Left renal cortex interstitium (tissue), 4 donors: ENCODE results near the gene SSR3. TPM values are rescaled to one million over a fixed set of nuclear protein-coding genes. Genes with fewer than 3 reads are reported as not detected.
"Not testable (repeated sequence)": the region's sequence is repeated elsewhere in the genome, so short reads cannot be mapped to it uniquely, and the experiment has no call there.

ENCODE experiments used
- DNase-seq, 4 donors: peaks; one replicate each; pipeline ENCODE4 v3.0.0-alpha.2; 2013; ENCODE audit warnings: low read depth in 4 of 4, low spot score in 2 of 4, missing footprints in 1 of 4
- polyA plus RNA-seq, 4 donors: library from polyadenylated mRNA; unstranded; fragments of 120-200 nt; gene quantifications; one replicate each; pipeline ENCODE4 v1.2.1, GENCODE V29; 2013; ENCODE audit not compliant: insufficient read length in 4 of 4

Gene SSR3
- 100 to 1,000 TPM; 123 to 155 (median 146) TPM for polyA plus RNA-seq

GRCh38 chr3:156554842-156555687, at the start of gene SSR3:
Gene SSR3 (minus strand): TSS chr3:156555117. CDS start chr3:156555089, 28 bp downstream.
- peak; percentile 90 to 98 (median 96) for DNase-seq

GRCh38 chr3:156604064-156604641, 49.2 kb upstream of the SSR3 start:
- no peak for DNase-seq

DNA sequence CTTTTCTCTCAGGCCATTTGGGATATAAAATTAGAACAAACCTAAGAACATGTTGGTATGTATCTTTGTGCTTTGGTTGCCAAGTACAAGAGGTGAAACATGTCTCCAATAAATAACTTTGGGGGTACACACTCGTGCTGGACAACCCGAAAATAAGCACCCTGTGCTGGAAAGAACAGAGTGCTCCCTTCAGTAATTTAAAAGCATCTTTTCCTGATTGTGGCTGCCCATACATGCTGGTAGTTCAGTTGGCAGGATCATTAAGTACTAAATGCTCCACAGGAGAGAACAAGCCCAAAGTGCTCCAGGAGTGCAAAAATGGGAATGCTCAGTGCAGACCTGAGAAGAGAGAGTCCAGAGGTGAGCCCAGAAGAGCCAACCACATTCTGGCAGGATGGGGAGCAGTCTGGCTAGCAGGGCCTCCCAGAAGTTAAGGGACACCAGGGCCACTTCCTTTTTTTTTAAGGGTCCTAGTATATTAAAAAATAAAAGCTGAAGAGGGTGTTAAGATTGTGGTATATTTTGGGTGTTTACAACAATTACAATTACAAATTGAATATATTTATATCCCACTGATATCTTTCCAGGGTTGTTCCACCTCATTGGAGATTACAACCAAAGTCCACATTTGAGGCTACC, 48.6 kb upstream of the SSR3 start:
- DNase-seq = no peak

DNA sequence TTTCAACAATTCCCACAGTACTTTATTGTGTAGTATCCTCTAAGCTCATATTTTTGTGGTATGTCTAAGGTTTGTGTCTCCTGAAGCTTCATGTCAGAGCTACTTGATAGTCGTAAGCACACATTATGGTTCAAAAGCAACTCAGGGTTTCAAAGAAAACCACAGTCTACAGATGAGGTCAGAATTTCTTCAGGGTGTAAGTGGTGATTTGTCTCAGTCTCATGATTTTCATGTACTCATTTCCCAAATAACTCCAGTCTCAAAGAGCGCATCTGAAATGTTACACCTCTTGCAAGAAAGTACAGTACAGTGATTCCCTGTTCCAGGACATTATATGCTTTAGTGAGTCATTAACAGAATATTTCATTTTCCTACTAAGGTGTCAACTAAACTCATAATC, 47.5 kb upstream of the SSR3 start:
- DNase-seq = no peak

GRCh38 chr3:156601497-156601896, 46.6 kb upstream of the SSR3 start:
- no peak for DNase-seq

- no peak for DNase-seq
These were observed 45.9 kb upstream of the SSR3 start for GRCh38 chr3:156600834-156601233.

GRCh38 chr3:156599089-156599874, 44.4 kb upstream of the SSR3 start:
- no peak for DNase-seq

- DNase-seq = no peak
These were observed 43.5 kb upstream of the SSR3 start for GRCh38 chr3:156598413-156598812.

GRCh38 chr3:156594219-156594683, 39.3 kb upstream of the SSR3 start:
- DNase-seq = no peak

GRCh38 chr3:156593814-156594213, 38.9 kb upstream of the SSR3 start:
- DNase-seq = no peak

- not testable (repeated sequence) for DNase-seq
These were observed 34.9 kb upstream of the SSR3 start for GRCh38 chr3:156589806-156590205.

DNA sequence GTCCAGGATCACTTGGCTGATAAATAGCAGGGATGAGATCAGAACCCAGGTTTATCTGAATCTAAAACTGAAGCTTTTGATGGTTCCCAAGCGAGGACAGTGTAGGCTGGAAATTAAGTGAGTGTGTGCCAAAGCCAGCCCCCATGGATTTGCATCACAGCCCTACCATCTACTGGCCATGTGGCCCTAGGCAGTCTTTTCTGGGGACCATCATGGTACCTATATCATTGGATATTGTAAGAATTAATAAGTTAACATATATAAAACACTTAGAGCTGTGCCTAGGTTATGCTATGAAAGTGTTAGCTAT, 32.8 kb upstream of the SSR3 start:
- DNase-seq = no peak

GRCh38 chr3:156586905-156587759, 32.2 kb upstream of the SSR3 start:
- no peak for DNase-seq

GRCh38 chr3:156583469-156583868, 28.6 kb upstream of the SSR3 start:
- no peak for DNase-seq

GRCh38 chr3:156582532-156583183, 27.7 kb upstream of the SSR3 start:
- DNase-seq = no peak

GRCh38 chr3:156581954-156582353, 27.0 kb upstream of the SSR3 start:
- no peak for DNase-seq

GRCh38 chr3:156581033-156581432, 26.1 kb upstream of the SSR3 start:
- DNase-seq = no peak

- no peak for DNase-seq
These were observed 24.5 kb upstream of the SSR3 start for GRCh38 chr3:156579427-156579851.

DNA sequence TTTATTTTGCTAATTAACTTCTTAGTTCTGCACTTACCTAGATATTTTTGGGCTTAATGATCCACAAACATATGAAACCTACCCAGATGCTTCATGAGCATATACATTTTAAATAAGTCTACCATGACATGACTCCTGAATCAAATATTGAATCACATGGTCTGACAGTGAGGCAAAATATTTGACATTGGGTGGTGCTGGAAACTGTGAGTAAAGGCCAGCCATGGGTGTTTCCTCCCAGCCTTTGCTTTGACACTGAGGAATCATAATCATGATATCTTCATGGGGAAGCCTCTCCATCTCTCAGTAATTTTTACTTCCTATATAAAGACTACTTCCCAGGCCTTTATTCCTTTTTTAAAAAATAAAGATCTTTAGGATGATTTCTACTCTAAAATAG, 22.8 kb upstream of the SSR3 start:
- DNase-seq = no peak
